Measurements from ENCODE around the gene KCNG4.
A peak's percentile ranks its signal among the peaks of the same experiment; 100 is the strongest.

Gene KCNG4

GRCh38 chr16:84182680-84183571, 56.9 kb downstream of the KCNG4 start:
- DNase-seq (ENCODE audit: low read depth) = no peak

- no peak for DNase-seq (ENCODE audit: low read depth)
These were observed 57.7 kb downstream of the KCNG4 start for GRCh38 chr16:84182104-84182503.

- no peak for DNase-seq (ENCODE audit: low read depth)
These were observed 58.5 kb downstream of the KCNG4 start for GRCh38 chr16:84181144-84181915.

- no peak for DNase-seq (ENCODE audit: low read depth)
These were observed 59.2 kb downstream of the KCNG4 start for GRCh38 chr16:84180519-84181140.

- no peak for DNase-seq (ENCODE audit: low read depth)
These were observed 60.0 kb downstream of the KCNG4 start for GRCh38 chr16:84179612-84180320.

GRCh38 chr16:84178892-84179611, 60.8 kb downstream of the KCNG4 start:
- no peak for DNase-seq (ENCODE audit: low read depth)

GRCh38 chr16:84178146-84178765, 61.6 kb downstream of the KCNG4 start:
- no peak for DNase-seq (ENCODE audit: low read depth)

GRCh38 chr16:84177741-84178073, 62.1 kb downstream of the KCNG4 start:
- no peak for DNase-seq (ENCODE audit: low read depth)

GRCh38 chr16:84176192-84177053, 63.4 kb downstream of the KCNG4 start:
- DNase-seq (ENCODE audit: low read depth) = no peak

- peak; percentile 53 for DNase-seq (ENCODE audit: low read depth)
These were observed 64.3 kb downstream of the KCNG4 start for GRCh38 chr16:84175350-84176081.

- no peak for DNase-seq (ENCODE audit: low read depth)
These were observed 65.4 kb downstream of the KCNG4 start for GRCh38 chr16:84174396-84174795.

GRCh38 chr16:84169765-84170310, 70.0 kb downstream of the KCNG4 start:
- no peak for DNase-seq (ENCODE audit: low read depth)

Measured in activated T-cell treated with anti-CD3 and anti-CD28 coated beads for 48 hours (primary cell).